HG02759 (cell line): Measurements from ENCODE around the gene EPM2A.
"Not testable (repeated sequence)": the region's sequence is repeated elsewhere in the genome, so short reads cannot be mapped to it uniquely, and the experiment has no call there.

Source experiments
- ATAC-seq: cut with Tn5 transposase; IDR thresholded peaks from one replicate; pipeline ENCODE4 v1.9.1; 2021; ENCODE audit warnings: mild to moderate bottlenecking, moderate library complexity; ENCODE audit not compliant: unreplicated experiment

The EPM2A gene

DNA sequence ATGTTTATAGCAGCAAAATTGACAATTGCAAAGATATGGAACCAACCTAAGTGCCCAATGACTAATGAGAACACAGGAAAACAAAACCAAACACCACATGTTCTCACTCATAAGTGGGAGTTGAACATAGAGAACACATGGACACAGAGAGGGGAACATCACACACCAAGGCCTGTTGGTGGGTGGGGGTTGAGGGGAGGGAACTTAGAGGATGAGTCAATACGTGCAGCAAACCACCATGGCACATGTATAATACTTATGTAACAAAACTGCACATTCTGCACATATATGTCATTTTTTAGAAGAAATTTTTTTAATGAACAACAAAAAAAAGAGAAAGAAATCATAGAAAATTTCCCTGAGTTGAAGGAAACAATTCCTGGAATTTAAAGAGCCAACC, 3.9 kb downstream of the EPM2A start:
- ATAC-seq, result no peak

DNA sequence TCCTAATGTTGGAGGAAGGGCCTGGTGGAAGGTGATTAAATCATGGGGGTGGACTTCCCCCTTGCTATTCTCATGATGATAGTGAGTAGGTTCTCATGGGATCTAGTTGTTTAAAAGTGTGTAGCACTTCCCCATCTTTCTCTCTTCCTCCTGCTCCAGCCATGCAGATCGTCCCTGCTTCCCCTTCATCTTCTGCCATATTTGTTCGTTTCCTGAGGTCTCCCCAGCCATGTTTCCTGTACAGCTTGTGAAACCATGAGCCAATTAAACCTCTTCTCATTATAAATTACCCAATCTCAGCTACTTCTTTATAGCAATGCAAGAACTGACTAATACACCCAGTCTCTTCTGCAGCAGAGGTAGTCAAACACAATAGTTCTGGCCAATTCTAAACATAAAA, 5.4 kb downstream of the EPM2A start:
- ATAC-seq, result no peak

DNA sequence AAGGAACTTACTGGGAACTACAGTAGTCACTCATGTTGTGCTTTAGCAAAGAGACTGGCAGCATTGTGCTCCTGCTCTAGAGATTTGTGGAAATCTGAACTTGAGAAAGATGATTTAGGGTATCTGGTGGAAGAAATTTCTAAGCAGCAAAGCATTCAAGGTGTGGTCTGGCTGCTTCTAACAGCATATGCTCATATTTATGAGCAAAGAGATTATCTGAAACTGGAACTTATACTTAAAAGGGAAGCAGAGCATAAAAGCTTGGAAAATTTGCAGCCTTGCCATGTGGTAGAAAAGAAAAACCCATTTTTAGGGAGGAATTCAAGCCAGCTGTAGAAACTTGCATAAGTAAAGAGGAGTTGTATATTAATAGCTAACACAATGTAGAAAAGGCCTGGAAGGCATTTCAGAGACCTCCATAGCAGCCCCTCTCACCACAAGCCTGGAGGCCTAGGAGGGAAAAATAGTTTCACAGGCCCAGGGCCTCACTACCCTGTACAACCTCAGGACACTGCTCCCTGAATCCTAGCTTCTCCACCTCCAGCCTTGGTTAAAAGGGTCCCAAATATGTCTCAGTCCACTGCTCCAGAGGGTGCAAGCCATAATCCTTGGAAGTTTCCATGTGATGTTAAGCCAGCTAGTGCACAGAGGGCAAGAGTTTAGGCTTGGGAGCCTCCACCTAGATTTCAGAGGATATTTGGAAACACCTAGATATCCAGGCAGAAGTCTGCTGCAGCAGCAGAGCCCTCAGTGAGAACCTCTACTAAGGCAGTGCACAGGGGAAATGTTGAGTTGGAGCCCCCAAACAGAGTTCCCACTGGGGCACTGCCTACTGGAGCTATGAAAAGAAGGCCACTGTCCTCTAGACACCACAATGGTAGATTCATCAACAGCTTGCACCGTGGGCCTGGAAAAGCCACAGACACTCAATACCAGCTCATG, 6.6 kb downstream of the EPM2A start:
- ATAC-seq, result no peak

DNA sequence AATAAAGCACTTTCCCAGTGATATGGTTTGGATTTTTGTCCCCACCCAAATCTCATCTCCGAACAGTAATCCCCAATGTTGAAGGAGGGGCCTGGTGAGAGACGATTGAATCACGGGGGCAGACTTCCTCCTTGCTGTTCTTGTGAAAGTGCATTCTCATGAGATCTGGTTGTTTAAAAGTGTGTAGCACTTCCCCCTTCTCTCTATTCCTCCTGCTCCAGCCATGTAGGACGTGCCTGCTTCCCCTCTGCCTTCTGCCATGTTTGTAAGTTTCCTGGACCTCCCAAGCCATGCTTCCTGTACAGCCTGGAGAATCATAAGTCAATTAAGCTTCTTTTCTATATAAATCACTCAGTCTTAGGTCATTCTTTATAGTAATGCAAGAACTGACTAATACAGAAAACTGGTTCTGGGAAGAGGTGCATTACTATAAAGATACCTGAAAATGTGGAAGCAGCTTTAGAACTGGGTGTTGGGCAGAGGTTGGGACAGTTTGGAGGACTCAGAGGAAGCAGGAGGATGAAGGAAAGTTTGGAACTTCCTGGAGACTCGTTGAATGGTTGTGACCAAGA, 7.4 kb downstream of the EPM2A start:
- no peak for ATAC-seq

DNA sequence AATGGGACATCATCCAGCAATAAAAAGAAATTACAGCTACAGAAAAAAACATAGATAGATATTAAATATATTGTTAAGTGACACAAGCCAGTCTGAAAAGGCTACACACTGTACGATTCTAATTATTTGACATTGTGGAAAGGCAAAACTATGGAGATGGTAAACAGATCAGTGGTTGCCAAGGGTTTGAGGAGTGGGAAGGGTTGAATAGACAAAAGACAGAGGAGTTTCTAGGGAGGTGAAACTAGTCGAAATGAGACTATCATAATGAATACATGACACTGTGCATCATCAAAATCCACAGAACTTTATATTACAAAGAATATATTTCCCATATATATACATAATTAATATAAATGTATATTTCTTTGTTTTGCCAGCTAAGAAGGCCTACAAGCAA, 9.8 kb downstream of the EPM2A start:
- ATAC-seq, result no peak

DNA sequence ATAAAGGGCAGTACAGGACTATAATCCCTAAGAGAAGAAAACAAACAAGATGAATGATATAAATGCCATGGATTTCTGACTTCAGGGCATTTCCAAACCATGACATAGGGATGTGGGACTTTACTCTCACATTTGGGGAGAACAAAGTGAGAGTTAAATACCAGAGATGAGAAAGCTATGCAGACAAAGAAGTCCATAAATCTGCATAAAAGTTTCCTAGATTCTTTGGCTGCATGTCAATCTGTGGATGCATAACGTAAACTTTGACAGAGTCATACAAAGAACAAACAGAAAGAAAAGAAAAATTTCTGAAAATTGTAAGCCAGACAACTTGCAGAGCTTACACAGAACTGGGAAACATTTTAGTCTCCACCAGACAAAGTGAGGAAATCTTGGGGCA, 11.7 kb downstream of the EPM2A start:
- no peak for ATAC-seq

DNA sequence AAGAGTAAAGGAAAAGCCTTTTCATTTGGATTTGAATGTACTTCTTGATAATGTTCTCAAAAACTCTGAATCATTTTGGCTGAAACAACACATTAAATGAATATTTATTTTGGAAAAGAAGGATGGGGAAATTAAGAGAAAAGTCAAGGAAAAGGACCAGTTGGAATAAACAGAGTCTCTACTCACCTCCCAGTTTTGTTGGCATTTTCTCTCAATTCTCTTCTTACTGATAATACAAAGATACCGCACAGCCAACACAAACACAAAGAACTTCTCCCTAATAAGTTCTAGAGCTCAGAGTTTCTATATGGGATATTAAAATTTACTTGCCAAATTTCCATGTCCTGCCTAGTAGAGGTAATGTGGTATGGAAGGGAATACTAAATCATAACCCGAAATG, 13.1 kb downstream of the EPM2A start:
- no peak for ATAC-seq

DNA sequence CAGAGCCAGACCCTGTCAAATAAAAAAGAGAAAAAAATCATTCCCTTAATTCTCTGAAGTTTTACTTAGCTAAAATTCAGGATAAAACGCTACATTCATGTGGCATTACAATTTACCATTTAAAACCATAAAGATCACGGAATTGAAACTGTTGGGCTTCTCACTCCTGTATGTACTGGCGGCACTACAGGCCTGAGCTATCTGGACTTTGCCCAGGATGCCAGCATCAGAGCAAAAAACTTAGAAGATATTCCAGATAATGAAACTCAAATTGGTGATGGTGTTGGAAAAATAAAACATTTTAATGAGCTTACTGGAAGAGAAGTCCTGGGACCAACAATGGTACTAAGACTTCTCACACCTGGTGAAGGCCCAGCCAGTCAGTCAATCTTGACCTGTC, 14.2 kb downstream of the EPM2A start:
- no peak for ATAC-seq

DNA sequence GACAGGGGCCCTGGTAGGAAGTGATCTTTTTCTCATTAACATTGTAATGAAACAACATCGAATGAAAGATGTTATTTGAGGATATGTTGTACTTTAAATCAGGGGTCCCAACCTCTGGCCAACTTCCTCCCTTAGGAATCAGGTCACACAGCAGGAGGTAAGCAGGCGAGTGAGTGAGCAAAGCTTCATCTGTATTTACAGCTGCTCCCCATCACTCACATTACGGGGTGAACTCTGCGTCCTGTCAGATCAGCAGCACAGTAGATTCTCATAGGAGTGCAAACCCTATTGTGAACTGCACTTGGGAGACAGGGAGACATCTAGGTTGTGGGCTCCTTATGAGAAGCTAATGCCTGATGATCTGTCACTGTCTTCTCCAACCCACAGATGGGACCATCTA, 19.9 kb downstream of the EPM2A start:
- no peak for ATAC-seq

DNA sequence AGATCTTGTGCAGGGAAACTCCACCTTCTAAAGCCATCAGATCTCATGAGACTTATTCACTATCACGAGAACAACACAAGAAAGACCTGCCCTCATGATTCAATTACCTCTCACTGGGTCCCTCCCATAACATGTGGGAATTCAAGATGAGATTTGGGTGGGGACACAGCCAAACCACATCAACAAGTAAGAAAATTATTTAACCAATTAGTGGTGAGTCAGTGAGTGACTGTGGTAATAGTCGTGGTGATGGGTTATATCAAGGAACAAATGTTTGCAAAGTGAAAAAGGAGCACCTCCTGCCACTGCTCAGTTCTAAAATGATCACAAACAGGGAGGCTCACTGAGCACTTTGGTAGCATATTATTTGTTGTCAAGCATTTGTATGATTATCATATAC, 20.6 kb downstream of the EPM2A start:
- ATAC-seq, result no peak

DNA sequence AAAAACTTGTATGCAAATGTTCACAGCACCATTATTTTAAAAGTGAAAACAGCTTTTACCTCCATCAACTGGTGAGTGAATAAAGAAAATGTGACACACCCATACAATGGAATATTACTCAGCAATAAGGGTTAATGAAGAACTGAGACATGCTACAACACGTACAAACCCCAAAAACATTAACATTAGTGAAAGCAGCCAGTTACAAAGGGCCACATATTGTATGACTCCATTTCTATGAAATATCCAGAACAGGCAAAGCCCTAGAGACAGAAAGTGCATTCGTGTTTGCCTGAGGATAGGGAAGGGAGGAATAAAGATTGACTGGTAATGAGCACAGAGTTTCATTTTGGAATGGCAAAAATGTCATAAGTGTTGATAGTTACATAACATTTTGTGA, 21.5 kb downstream of the EPM2A start:
- ATAC-seq, result no peak

DNA sequence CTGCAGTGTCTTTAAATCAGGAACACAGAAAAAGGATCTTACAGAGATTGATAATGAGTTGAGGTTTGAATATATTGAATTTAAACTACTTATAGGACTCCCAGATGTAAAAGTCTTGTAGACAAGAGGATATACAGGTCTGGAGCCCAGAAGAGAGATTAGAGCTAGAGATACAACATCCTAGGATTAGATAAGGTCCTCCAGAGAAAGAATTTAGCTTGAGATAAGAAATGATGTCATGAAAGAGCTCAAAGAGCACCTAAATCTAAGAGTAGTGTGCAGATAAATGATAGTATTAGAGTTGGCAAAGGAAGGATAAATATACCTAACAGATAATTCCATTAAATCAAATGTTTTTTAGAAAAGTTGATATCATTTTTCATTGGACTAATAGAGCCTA, 23.9 kb downstream of the EPM2A start:
- ATAC-seq, result no peak

DNA sequence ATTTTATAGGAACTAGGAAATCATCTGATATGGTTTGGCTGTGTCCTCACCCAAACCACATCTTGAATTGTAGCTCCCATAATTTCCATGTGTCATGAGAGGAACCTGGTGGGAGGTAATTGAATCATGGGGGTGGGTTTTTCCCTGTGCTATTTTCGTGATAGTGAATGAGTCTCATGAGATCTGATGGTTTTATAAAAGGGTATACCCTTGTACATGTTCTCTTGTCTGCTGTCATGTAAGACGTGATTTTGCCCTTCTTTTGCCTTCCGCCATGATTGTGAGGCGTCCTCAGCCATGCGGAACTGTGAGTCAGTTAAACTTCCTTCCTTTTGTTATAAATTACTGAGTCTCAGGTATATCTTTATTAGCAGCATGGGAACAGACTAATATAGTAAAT, 27.9 kb downstream of the EPM2A start:
- no peak for ATAC-seq

DNA sequence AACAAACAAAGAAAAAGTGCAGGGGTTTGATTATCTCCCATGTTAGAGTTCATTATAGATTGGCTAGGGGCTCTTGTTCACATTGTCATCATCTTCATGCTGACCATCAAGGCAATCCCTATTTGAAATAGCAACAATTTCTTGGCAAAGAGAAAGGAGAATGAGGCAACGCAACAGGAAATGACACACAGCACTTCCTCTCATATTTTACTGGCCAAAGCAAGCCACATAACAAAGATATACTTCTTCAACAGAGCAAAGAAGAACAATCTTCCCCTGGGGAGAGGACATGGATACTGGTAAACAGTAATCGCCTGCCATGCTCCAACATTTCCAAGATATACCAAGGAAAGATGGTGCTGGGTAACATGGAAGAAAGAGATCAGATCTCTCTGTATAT, 29.8 kb downstream of the EPM2A start:
- no peak for ATAC-seq

DNA sequence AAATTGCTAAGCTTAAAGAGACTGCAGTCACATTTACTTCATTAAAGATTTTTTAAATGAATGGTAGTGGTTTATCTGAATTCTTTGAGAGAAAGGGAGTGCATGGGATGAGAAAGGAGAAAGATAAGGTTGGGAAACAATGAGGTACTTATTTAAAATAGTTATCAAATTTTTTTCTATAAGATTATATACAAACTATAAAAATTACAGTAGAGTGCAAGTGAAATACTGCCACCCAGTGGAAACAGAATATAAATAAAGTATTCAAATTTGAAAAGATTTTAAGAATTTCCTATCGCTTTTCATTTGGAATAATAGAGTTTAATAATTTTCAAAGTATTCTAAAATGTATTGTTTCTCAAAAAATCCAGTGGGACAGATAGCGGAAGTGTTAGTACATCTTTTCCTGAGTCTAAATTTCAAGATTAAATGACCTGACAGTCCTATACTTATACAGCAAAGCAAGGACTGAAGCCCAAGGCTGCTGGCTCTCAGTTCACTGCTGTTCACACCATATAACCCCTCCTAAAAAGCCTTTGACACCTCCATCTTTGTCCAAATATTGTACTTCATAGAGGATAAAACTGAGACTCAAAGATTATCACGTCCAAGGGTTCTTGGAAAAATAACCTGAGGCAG, 31.1 kb downstream of the EPM2A start:
- ATAC-seq, result no peak

DNA sequence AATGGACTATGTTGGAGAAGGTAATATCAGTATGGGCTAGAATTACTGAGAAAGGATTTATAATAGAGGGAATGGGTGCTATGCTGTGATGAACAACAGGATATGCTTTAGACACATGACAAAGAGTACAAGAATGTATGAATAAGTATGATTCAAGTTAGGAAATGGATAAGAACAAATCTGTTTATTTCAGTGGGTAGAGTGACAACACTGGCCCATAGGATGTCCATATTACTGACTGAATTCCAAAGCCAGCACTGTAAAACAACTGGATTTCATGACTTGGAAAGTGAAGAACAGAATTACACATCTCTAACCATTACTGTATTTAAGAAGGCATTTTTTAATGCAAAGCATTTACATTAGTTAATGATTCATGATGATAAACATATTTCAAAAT, 35.9 kb downstream of the EPM2A start:
- no peak for ATAC-seq

DNA sequence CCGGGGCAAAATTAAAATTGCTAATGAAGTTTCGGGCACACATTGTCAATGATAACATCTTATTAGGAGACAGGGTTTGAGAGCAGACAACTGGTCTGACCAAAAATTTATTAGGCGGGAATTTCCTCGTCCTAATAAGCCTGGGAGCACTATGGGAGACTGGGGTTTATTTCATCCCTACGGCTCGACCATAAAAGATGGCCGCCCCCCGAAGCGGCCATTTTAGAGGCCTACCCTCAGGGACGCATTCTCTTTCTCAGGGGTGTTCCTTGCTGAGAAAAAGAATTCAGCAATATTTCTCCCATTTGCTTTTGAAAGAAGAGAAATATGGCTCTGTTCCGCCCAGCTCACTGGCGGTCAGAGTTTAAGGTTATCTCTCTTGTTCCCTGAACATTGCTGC, 37.9 kb downstream of the EPM2A start:
- ATAC-seq, result not testable (repeated sequence)

DNA sequence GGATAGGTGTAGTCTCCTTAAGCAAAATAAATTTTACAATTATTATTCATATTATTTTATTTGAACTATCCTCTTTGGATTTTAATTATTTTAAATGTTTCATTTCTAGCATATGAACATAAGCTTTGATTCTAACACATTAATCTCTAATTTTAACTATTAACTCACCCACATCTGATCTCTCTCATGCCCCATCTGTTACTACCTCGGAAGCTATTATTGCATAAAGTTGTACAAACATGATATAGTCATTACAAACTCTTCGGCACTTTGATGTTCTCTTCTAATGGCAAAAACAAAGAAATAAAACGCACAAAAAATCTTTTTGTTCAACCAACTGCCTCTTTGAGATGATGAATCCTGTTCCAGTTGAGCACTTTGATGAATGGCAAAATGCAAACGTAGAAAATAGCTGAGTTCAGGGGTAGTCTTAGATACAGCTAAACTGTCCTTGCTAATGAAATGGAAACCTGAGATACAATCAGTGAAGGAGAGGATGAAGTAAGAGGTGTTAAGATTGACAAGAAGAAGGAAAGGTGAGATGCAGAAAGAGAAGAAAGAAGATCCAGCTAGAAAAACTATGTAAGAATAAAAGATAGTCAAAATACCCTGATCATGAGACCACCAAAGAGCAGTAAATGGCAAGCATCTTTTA, 41.1 kb downstream of the EPM2A start:
- no peak for ATAC-seq

DNA sequence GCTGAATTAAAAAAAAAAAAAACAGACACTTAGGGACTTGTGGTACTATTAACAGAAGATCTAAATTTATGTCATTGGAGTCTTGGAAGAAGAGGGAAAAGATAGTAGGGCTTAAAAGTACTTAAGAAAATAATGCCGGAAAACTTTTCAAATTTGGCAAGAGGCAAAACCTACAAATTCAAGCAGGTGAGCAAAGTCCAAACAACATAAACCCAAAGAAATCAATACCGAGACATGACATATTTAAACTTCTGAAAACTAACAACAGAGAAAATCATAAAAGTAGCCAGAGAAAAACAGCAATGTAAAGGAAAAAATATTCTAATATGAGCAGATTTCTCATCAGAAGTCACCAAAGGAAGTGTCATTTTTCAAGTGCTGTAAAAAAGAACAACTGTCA, 44.4 kb downstream of the EPM2A start:
- ATAC-seq, result no peak

DNA sequence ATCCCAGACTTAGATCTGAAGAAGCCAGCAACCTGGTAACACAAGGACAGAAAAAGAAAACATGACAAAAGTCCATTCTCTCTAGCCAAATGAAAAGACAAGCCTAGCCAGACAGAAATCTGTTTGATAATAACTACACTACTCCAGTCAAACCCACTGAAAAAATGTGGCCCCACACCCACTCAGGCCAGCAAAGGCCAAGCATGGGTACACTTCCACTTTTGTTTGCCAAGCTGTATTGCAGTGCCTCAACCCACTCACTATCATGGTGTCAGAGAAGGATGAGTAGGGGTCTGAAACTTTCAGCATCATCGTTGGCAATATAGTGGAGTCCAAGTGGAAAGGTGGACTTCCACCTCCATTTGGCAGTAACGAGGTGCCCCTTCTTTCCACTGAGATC, 45.8 kb downstream of the EPM2A start:
- no peak for ATAC-seq

DNA sequence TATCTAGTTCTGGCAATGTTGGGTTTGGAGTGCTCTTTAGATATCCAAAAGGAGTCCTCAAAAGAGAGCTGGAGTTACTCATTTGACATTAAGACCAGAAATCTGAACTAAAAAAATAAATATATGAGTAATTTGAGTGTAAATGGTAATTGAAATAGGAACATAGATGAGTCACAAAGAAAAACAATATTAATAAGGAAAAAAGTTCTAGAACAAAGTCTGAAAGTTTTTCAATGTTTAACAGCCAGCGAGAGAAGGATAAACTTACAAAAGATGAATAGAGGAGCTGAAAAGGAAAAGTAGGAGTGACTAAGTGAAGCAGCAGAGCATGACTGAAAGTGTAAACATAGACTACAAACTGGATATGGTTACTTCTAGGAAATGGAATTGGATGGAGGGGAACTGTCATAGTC, 46.8 kb downstream of the EPM2A start:
- no peak for ATAC-seq

DNA sequence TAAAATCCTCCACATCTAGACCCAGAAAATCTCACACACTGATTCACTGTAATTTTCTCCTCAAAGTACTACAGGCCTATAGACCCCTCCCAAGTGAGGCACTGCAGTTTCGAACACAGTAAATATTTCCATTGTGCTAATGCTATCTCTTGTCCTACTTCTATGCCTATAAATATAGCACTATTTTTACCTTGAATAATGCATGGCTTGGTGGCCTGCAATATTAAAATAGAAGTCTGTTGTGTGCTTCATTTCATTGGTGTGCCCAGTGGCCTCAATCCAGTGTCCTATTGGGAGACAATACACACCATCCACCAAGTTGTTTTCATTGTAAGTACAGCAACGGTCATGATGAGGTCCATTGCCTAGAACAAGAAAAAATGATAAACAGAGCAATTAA, 49.4 kb downstream of the EPM2A start:
- no peak for ATAC-seq
